SU-DHL-6 (cell line): Measurements from ENCODE around the gene SRPRB.

Experiments
- H2AFZ ChIP-seq: fragments of 200-600 bp; sonication (generic); 2 replicates; pipeline ENCODE4 v1.6.1; 2014; ENCODE audit warnings: low read depth, mild to moderate bottlenecking, moderate library complexity, mixed read lengths, antibody characterized with exemption, low read length; ENCODE audit not compliant: severe bottlenecking
- H3F3A ChIP-seq: fragments of 200-600 bp; shearing (Covaris generic); 2 replicates; pipeline ENCODE4 v1.6.0; 2016; ENCODE audit warnings: antibody characterized with exemption, mild to moderate bottlenecking; ENCODE audit not compliant: insufficient read depth
- H3K27ac ChIP-seq: fragments of 200-600 bp; sonication (generic); 2 replicates; pipeline ENCODE4 v1.5.1; 2016; ENCODE audit warnings: low read depth, mild to moderate bottlenecking, low read length, moderate library complexity, mixed read lengths
- H3K27me3 ChIP-seq: fragments of 200-600 bp; sonication (generic), shearing (Covaris generic); 2 replicates; pipeline ENCODE4 v1.6.0; 2014; ENCODE audit warnings: mild to moderate bottlenecking, low read length
- H3K36me3 ChIP-seq: fragments of 200-600 bp; sonication (generic); 2 replicates; pipeline ENCODE4 v1.6.1; 2014; ENCODE audit warnings: mild to moderate bottlenecking, low read length, mixed read lengths
- H3K4me2 ChIP-seq: fragments of 300-600, 200-600 bp; shearing (Covaris generic), sonication (generic); 2 replicates; pipeline ENCODE4 v1.6.0; 2014; ENCODE audit warnings: low read length, low read depth, mild to moderate bottlenecking; ENCODE audit not compliant: poor library complexity, severe bottlenecking
- H3K4me3 ChIP-seq: fragments of 200-600 bp; sonication (generic); 2 replicates; pipeline ENCODE4 v1.5.1; 2014; ENCODE audit warnings: antibody characterized with exemption, low read length, mild to moderate bottlenecking, mixed read lengths; ENCODE audit not compliant: insufficient read depth, poor library complexity, severe bottlenecking
- H3K79me2 ChIP-seq: fragments of 200-600 bp; sonication (generic); 2 replicates; pipeline ENCODE4 v1.6.1; 2014; ENCODE audit warnings: mild to moderate bottlenecking, low read length, moderate library complexity; ENCODE audit not compliant: insufficient read depth
- H3K9ac ChIP-seq: fragments of 200-600 bp; sonication (generic); 2 replicates; pipeline ENCODE4 v1.7.0; 2014; ENCODE audit warnings: mild to moderate bottlenecking, low read length
- H3K9me2 ChIP-seq: fragments of 200-600 bp; sonication (generic); replicated peaks from 2 replicates; pipeline ENCODE4 v1.6.1; 2014; ENCODE audit warnings: low read length; ENCODE audit not compliant: insufficient read depth
- H3K9me3 ChIP-seq: fragments of 200-600 bp; sonication (generic); 2 replicates; pipeline ENCODE4 v1.6.1; 2014; ENCODE audit warnings: low read length, mixed read lengths; ENCODE audit not compliant: insufficient read depth
- H4K20me1 ChIP-seq: fragments of 200-600 bp; sonication (generic); 2 replicates; pipeline ENCODE4 v1.6.1; 2014; ENCODE audit warnings: low read depth, mild to moderate bottlenecking, antibody characterized with exemption, low read length, moderate library complexity, mixed read lengths
- CTCF ChIP-seq: fragments of 200-600 bp; sonication (generic); IDR thresholded peaks from one replicate; pipeline ENCODE4 v1.5.1; 2017; ENCODE audit warnings: antibody characterized with exemption, mild to moderate bottlenecking, low read length, moderate library complexity; ENCODE audit not compliant: insufficient read depth, poor library complexity, severe bottlenecking
- EZH2phosphoT487 ChIP-seq: fragments of 200-600 bp; sonication (generic), shearing (Covaris generic); conservative IDR thresholded peaks from 2 replicates; pipeline ENCODE4 v1.6.1; 2018; ENCODE audit warnings: mild to moderate bottlenecking, antibody characterized with exemption, low read length, moderate library complexity, mixed read lengths

SRPRB gene

GRCh38 chr3:133838916-133839800 lies 33.5 kb downstream of the SRPRB start:
- Histone ChIP-seq H3K27me3 (no peaks in the 10 kb centered on the region), H3K9ac (no peak overlapping the region), H3K9me2 (no peaks in the 10 kb centered on the region), H3K27ac (no peak overlapping the region), H4K20me1 (no peaks in the 10 kb centered on the region), H2AFZ (no peak overlapping the region), H3K4me2 (no peak overlapping the region), H3K9me3 (no peaks in the 10 kb centered on the region), H3K36me3 (no peaks in the 10 kb centered on the region), H3K79me2 (no peaks in the 10 kb centered on the region), H3F3A (no peaks in the 10 kb centered on the region), H3K4me3 (no peak overlapping the region)
- TF ChIP-seq CTCF (no peak), EZH2phosphoT487 (no peak)

GRCh38 chr3:133840055-133840737 lies 34.6 kb downstream of the SRPRB start:
- H3F3A ChIP-seq: no peaks in the 10 kb centered on the region
- no peak overlapping the region for H2AFZ ChIP-seq
- no peak overlapping the region for H3K9ac ChIP-seq
- H3K27me3 ChIP-seq: no peaks in the 10 kb centered on the region
- no peaks in the 10 kb centered on the region for H3K9me3 ChIP-seq
- no peaks in the 10 kb centered on the region for H3K9me2 ChIP-seq
- no peaks in the 10 kb centered on the region for H3K79me2 ChIP-seq
- H4K20me1 ChIP-seq: no peaks in the 10 kb centered on the region
- TF ChIP-seq EZH2phosphoT487 (no peak), CTCF (no peak)
- no peak overlapping the region for H3K4me2 ChIP-seq
- no peak overlapping the region for H3K4me3 ChIP-seq
- no peaks in the 10 kb centered on the region for H3K36me3 ChIP-seq
- H3K27ac ChIP-seq: no peak overlapping the region

GRCh38 chr3:133840767-133841166 lies 35.2 kb downstream of the SRPRB start:
- Histone ChIP-seq H3K27ac (no peak overlapping the region), H3K4me3 (no peak overlapping the region), H3K79me2 (no peaks in the 10 kb centered on the region), H3K9me2 (no peaks in the 10 kb centered on the region), H4K20me1 (no peaks in the 10 kb centered on the region), H3K9ac (no peak overlapping the region), H2AFZ (no peak overlapping the region), H3K36me3 (no peaks in the 10 kb centered on the region), H3K4me2 (no peak overlapping the region), H3K9me3 (no peaks in the 10 kb centered on the region), H3F3A (no peaks in the 10 kb centered on the region), H3K27me3 (no peaks in the 10 kb centered on the region)
- no peak for TF ChIP-seq EZH2phosphoT487
- TF ChIP-seq CTCF: no peak
